HFFc6 (cell line): ENCODE measurements around the gene BBC3. TPM values are rescaled to one million over a fixed set of nuclear protein-coding genes. Genes with fewer than 3 reads are reported as not detected.

Source experiments
- DNase-seq: peaks from one replicate; pipeline ENCODE4 v3.0.0-alpha.2; 2018
- H3K27ac Mint-ChIP-seq: 2 replicates; pipeline ENCODE4 v1.8.0; 2020; ENCODE audit warnings: mild to moderate bottlenecking, mixed read lengths
- H3K27me3 Mint-ChIP-seq: 2 replicates; pipeline ENCODE4 v1.8.0; 2021; ENCODE audit warnings: mild to moderate bottlenecking, moderate library complexity, mixed read lengths; ENCODE audit not compliant: insufficient read depth
- H3K36me3 Mint-ChIP-seq: 2 replicates; pipeline ENCODE4 v1.8.0; 2021; ENCODE audit warnings: low read depth, mixed read lengths
- H3K4me1 Mint-ChIP-seq: 2 replicates; pipeline ENCODE4 v1.8.0; 2020; ENCODE audit warnings: low read depth, mixed read lengths
- H3K4me3 Mint-ChIP-seq: 2 replicates; pipeline ENCODE4 v1.8.0; 2020; ENCODE audit warnings: mild to moderate bottlenecking, moderate library complexity, mixed read lengths
- H3K9me3 Mint-ChIP-seq: 2 replicates; pipeline ENCODE4 v1.8.0; 2020; ENCODE audit warnings: mild to moderate bottlenecking, mixed read lengths
- total RNA-seq, 6 experiments: library from RNA; stranded (reverse); fragmentation: NEBNext Ultra II Directional; extraction: Animal tissue kit (Norgen Biotek cat#: 25700); gene quantifications; 2 replicates in 1 of 6; 3 replicates in 5 of 6; pipeline ENCODE4 v1.2.3, GENCODE V29; 2021
- TF ChIP-seq, protein P1 (sequence below): fragments of 200-600 bp; sonication (generic); IDR thresholded peaks from 2 replicates; pipeline ENCODE4 v1.5.0; 2021; ENCODE audit warnings: antibody characterized with exemption, mild to moderate bottlenecking

The BBC3 gene
- total RNA-seq, 6 experiments from 2014 or later: 8.6 to 10.9 (median 9.6) TPM

DNA sequence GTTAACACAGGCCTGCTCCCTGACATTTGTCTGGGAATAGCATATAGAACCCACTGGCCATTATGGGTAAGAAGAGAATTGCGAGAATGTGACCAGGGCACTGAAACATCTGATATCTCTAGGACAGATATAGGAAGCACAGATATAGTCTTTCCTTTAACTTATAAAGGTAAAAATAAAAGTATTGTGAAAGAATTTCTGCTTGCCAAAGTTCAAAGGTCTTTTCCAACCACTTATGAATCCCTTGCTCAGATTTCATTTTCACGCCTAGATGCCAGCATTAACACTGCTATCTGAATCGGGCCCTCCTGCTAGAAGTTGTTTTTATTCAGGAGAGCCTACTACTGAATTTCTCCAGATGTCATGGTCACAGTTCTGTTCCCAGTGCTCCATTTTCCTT, 27.7 kb downstream of the BBC3 start:
- no peak overlapping the region for H3K4me3 Mint-ChIP-seq

GRCh38 chr19:47200530-47200929, 30.5 kb downstream of the BBC3 start:
- Mint-ChIP-seq H3K27me3 (no peaks in the 10 kb centered on the region; the same call in none of the 2 replicates), H3K4me3 (no peak overlapping the region), H3K9me3 (no peaks in the 10 kb centered on the region), H3K36me3 (peaks cover 31% of the 10 kb centered on the region), H3K27ac (no peak overlapping the region), H3K4me1 (peaks cover under 1% of the 10 kb centered on the region; the same call in 1 of the 2 replicates)
- DNase-seq: no peak
- TF ChIP-seq, protein P1, sequence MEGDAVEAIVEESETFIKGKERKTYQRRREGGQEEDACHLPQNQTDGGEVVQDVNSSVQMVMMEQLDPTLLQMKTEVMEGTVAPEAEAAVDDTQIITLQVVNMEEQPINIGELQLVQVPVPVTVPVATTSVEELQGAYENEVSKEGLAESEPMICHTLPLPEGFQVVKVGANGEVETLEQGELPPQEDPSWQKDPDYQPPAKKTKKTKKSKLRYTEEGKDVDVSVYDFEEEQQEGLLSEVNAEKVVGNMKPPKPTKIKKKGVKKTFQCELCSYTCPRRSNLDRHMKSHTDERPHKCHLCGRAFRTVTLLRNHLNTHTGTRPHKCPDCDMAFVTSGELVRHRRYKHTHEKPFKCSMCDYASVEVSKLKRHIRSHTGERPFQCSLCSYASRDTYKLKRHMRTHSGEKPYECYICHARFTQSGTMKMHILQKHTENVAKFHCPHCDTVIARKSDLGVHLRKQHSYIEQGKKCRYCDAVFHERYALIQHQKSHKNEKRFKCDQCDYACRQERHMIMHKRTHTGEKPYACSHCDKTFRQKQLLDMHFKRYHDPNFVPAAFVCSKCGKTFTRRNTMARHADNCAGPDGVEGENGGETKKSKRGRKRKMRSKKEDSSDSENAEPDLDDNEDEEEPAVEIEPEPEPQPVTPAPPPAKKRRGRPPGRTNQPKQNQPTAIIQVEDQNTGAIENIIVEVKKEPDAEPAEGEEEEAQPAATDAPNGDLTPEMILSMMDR: no peak

More for the DNA sequence above, 27.7 kb downstream of the BBC3 start:
- TF ChIP-seq, protein P1: no peak
- no peak for DNase-seq
- Mint-ChIP-seq H3K36me3 (peaks cover 27% of the 10 kb centered on the region), H3K9me3 (no peaks in the 10 kb centered on the region), H3K27me3 (no peaks in the 10 kb centered on the region; the same call in none of the 2 replicates), H3K4me1 (no peaks in the 10 kb centered on the region), H3K27ac (peak overlapping the region; percentile 67)

- Mint-ChIP-seq H3K9me3 (no peaks in the 10 kb centered on the region), H3K27ac (peak overlapping the region; percentile 45; the same call in 1 of the 2 replicates), H3K27me3 (no peaks in the 10 kb centered on the region; the same call in none of the 2 replicates), H3K4me3 (no peak overlapping the region), H3K36me3 (peaks cover 19% of the 10 kb centered on the region; the same call in 1 of the 2 replicates), H3K4me1 (peaks cover 6% of the 10 kb centered on the region; the same call in 1 of the 2 replicates)
- no peak for DNase-seq
- TF ChIP-seq, protein P1: no peak
Observed at GRCh38 chr19:47197141-47197540, 33.9 kb downstream of the BBC3 start.

GRCh38 chr19:47195434-47195833, 35.6 kb downstream of the BBC3 start:
- no peaks in the 10 kb centered on the region; the same call in none of the 2 replicates for H3K27me3 Mint-ChIP-seq
- H3K27ac Mint-ChIP-seq: peak overlapping the region; percentile 31; the same call in 1 of the 2 replicates
- H3K9me3 Mint-ChIP-seq: no peaks in the 10 kb centered on the region
- H3K36me3 Mint-ChIP-seq: peaks cover 23% of the 10 kb centered on the region; the same call in 1 of the 2 replicates
- DNase-seq: no peak
- H3K4me3 Mint-ChIP-seq: no peak overlapping the region
- peaks cover 12% of the 10 kb centered on the region for H3K4me1 Mint-ChIP-seq
- TF ChIP-seq, protein P1: no peak

GRCh38 chr19:47190167-47190727, 40.8 kb downstream of the BBC3 start:
- peak overlapping the region; percentile 73 for H3K27ac Mint-ChIP-seq
- peaks cover 40% of the 10 kb centered on the region for H3K4me1 Mint-ChIP-seq
- peak; percentile 71 for DNase-seq
- no peaks in the 10 kb centered on the region for H3K9me3 Mint-ChIP-seq
- H3K27me3 Mint-ChIP-seq: peaks cover 1% of the 10 kb centered on the region; the same call in 1 of the 2 replicates
- TF ChIP-seq, protein P1: no peak
- H3K4me3 Mint-ChIP-seq: peak overlapping the region; percentile 35
- peaks cover 24% of the 10 kb centered on the region for H3K36me3 Mint-ChIP-seq
